Esophagus squamous epithelium (tissue), 5 donors: ENCODE data around the gene HRC. TPM values are rescaled to one million over a fixed set of nuclear protein-coding genes. Genes with fewer than 3 reads are reported as not detected.

Source experiments
- DNase-seq: peaks from one replicate; lab custom pipeline; 2025; lab: John Stamatoyannopoulos, UW
- H3K27ac ChIP-seq, 4 donors: fragments of 200-600 bp; sonication (generic); one replicate each; pipeline ENCODE4 v1.5.1; 2016 to 2019; ENCODE audit warnings: mild to moderate bottlenecking in 1 of 4
- H3K27me3 ChIP-seq, 4 donors: fragments of 200-600 bp; sonication (generic); 1 replicate in 3 of 4; 2 replicates in 1 of 4; pipeline versions ENCODE4 v1.5.1 to v1.6.0; 2017 to 2021; ENCODE audit warnings: antibody characterized with exemption in 1 of 4
- H3K36me3 ChIP-seq, 3 donors: fragments of 200-600 bp; sonication (generic); one replicate each; pipeline ENCODE4 v1.5.1; 2016 to 2019
- H3K4me1 ChIP-seq, 3 donors: fragments of 200-600 bp; sonication (generic); one replicate each; pipeline ENCODE4 v1.5.1; 2017 to 2019
- H3K4me3 ChIP-seq, 4 donors: fragments of 200-600 bp; sonication (generic); 1 replicate in 3 of 4; 2 replicates in 1 of 4; pipeline ENCODE4 v1.5.1; 2016 to 2019; ENCODE audit warnings: mild to moderate bottlenecking in 2 of 4, moderate library complexity in 1 of 4
- H3K9me3 ChIP-seq, 3 donors: fragments of 200-600 bp; sonication (generic); one replicate each; pipeline ENCODE4 v1.5.1; 2016 to 2019
- CTCF ChIP-seq, 6 experiments: fragments of 450-650 bp in 4 of 6; fragments of 200-600 bp in 2 of 6; sonication (generic) in 2 of 6; IDR thresholded peaks; one replicate each; pipeline ENCODE4 v1.5.1; 2016 to 2019; ENCODE audit warnings: antibody characterized with exemption in 6 of 6, mild to moderate bottlenecking in 4 of 6, moderate library complexity in 4 of 6
- POLR2A ChIP-seq, 4 donors: fragments of 450-650 bp; IDR thresholded peaks; one replicate each; pipeline ENCODE4 v1.6.1; 2017; ENCODE audit warnings: antibody characterized with exemption in 4 of 4, mild to moderate bottlenecking in 4 of 4, moderate library complexity in 3 of 4
- WGBS, 2 donors: methylation state at CpG; one replicate each; pipeline ENCODE4 v1.1.5; 2018; 5-methylcytosine and 5-hydroxymethylcytosine counted together
- intact Hi-C: fragments of 100-400 bp; cut with DNase I; formaldehyde crosslinking; loops from one replicate; pipeline ENCODE4 v1.15.0; 2022
- total RNA-seq, 4 donors: library from RNA; depleted of rRNA; stranded (reverse); fragments of >200 nt; gene quantifications; one replicate each; pipeline ENCODE4 v1.1.0, GENCODE V29; 2016
- donor health status: DM: yes; HTN: yes; CAD: no.

The HRC gene
- total RNA-seq, 4 donors from 2014 or later: 0.13 to 1.1 (median 0.38) TPM

GRCh38 chr19:49102303-49102702 is 52.9 kb downstream of the HRC start:
- 79 to 94% methylated on average over 6 to 7 of the region's 12 CpGs for WGBS, 2 donors
- TF ChIP-seq POLR2A (IDR thresholded peaks at IDR 0.05) (no peak), CTCF (IDR thresholded peaks at IDR 0.05) (no peak)
- no peak for DNase-seq
- no peaks in the 10 kb centered on the region for H3K27me3 ChIP-seq
- H3K4me1 ChIP-seq: peaks cover 0 to 20% (median 1%) of the 10 kb centered on the region in 3 donors
- H3K9me3 ChIP-seq: no peaks in the 10 kb centered on the region
- intact Hi-C loops: loop anchor here (5.0 kb wide), 1 partner anchor 95 kb away; no protein-coding TSS in a partner anchor
- no peak overlapping the region for H3K27ac ChIP-seq
- peaks cover 43 to 98% (median 87%) of the 10 kb centered on the region in 3 donors for H3K36me3 ChIP-seq
- no peak overlapping the region for H3K4me3 ChIP-seq

Other genes with a start within 250 kb of the HRC start
- gene DHDH, start 221.7 kb downstream of the HRC start, total RNA-seq: 1 to 10 TPM in 1 of 4 donors, under 1 TPM in 1, not detected in 2; 0.95 to 2.9 TPM
- 10 to 100 TPM; 38.9 to 42.8 (median 42.4) TPM for gene BAX, start 200.5 kb downstream of the HRC start, total RNA-seq
- gene FTL, start 190.1 kb downstream of the HRC start, total RNA-seq: 1,000 to 10,000 TPM in 3 of 4 donors, 100 to 1,000 TPM in 1; 556 to 2,127 (median 1,494) TPM
- gene GYS1, start 162.1 kb downstream of the HRC start, total RNA-seq: 10 to 100 TPM; 30.6 to 47.6 (median 39.5) TPM
- gene RUVBL2, start 161.5 kb downstream of the HRC start, total RNA-seq: 100 to 1,000 TPM; 102 to 140 (median 119) TPM
- not detected for gene LHB, start 138.3 kb downstream of the HRC start, total RNA-seq
- gene CGB3, start 131.1 kb downstream of the HRC start, total RNA-seq: not detected
- gene CGB2, start 123.5 kb downstream of the HRC start, total RNA-seq: not detected
- gene CGB1, start 118.5 kb downstream of the HRC start, total RNA-seq: not detected
- 1 to 10 TPM in 1 of 4 donors, not detected in 3; 2.4 TPM for gene CGB5, start 111.5 kb downstream of the HRC start, total RNA-seq
- not detected for gene CGB8, start 106.3 kb downstream of the HRC start, total RNA-seq
- gene CGB7, start 97.6 kb downstream of the HRC start, total RNA-seq: 1 to 10 TPM in 2 of 4 donors, under 1 TPM in 1, not detected in 1; 0.22 to 4.4 (median 1.7) TPM
- gene NTF4, start 90.6 kb downstream of the HRC start, total RNA-seq: 1 to 10 TPM; 1.2 to 5.3 (median 2.0) TPM
- gene KCNA7, start 82.7 kb downstream of the HRC start, total RNA-seq: not detected
- 100 to 1,000 TPM in 3 of 4 donors, 10 to 100 TPM in 1; 78.7 to 241 (median 168) TPM for gene SNRNP70, start 69.9 kb downstream of the HRC start, total RNA-seq
- gene LIN7B, start 41.0 kb downstream of the HRC start, total RNA-seq: 10 to 100 TPM in 2 of 4 donors, 1 to 10 TPM in 2; 5.7 to 14.1 (median 10.1) TPM
- 1 to 10 TPM; 2.1 to 7.4 (median 4.7) TPM for gene C19orf73, start 36.3 kb downstream of the HRC start, total RNA-seq
- gene PPFIA3, start 35.9 kb downstream of the HRC start, total RNA-seq: 10 to 100 TPM; 10.9 to 20.9 (median 13.8) TPM
- gene TRPM4, start 2.4 kb upstream of the HRC start, total RNA-seq: 10 to 100 TPM in 3 of 4 donors, 1 to 10 TPM in 1; 7.6 to 28.9 (median 18.0) TPM
- 1 to 10 TPM in 1 of 4 donors, under 1 TPM in 2, not detected in 1; 0.13 to 1.5 (median 0.56) TPM for gene SLC6A16, start 169.8 kb upstream of the HRC start, total RNA-seq
- 10 to 100 TPM in 1 of 4 donors, 1 to 10 TPM in 3; 3.1 to 21.4 (median 5.3) TPM for gene CD37, start 180.0 kb upstream of the HRC start, total RNA-seq
- gene TEAD2, start 207.0 kb upstream of the HRC start, total RNA-seq: 10 to 100 TPM in 2 of 4 donors, 1 to 10 TPM in 2; 3.8 to 12.4 (median 8.2) TPM
- not detected for gene DKKL1, start 208.5 kb upstream of the HRC start, total RNA-seq
- gene KASH5, start 232.9 kb upstream of the HRC start, total RNA-seq: not detected